H9 (cell line): ENCODE measurements around the gene TTC13. TPM values are rescaled to one million over a fixed set of nuclear protein-coding genes. Genes with fewer than 3 reads are reported as not detected.

Experiments used
- DNase-seq: peaks from one replicate; pipeline ENCODE4 v3.0.0-alpha.2; 2017
- H2AFZ ChIP-seq: one replicate; pipeline ENCODE4 v1.6.1; 2013; ENCODE audit warnings: mild to moderate bottlenecking, low read length, control low read depth, moderate library complexity
- H2AK5ac ChIP-seq: 2 replicates; pipeline ENCODE4 v1.6.1; 2013; ENCODE audit warnings: low read length, control low read depth, mixed read lengths; ENCODE audit not compliant: insufficient read length
- H2BK120ac ChIP-seq: one replicate; pipeline ENCODE4 v1.6.1; 2013; ENCODE audit warnings: low read depth, mild to moderate bottlenecking, low read length, control low read depth, inconsistent platforms; ENCODE audit not compliant: poor library complexity, severe bottlenecking
- H2BK12ac ChIP-seq: 2 replicates; pipeline ENCODE4 v1.6.1; 2013; ENCODE audit warnings: low read length, control low read depth, mixed read lengths, low read depth; ENCODE audit not compliant: insufficient read length
- H2BK15ac ChIP-seq: 2 replicates; pipeline ENCODE4 v1.6.1; 2013; ENCODE audit warnings: low read depth, low read length, control low read depth
- H2BK20ac ChIP-seq: one replicate; pipeline ENCODE4 v1.6.1; 2013; ENCODE audit warnings: low read depth, mild to moderate bottlenecking, low read length, control low read depth, inconsistent platforms; ENCODE audit not compliant: poor library complexity, severe bottlenecking
- H2BK5ac ChIP-seq: 2 replicates; pipeline ENCODE4 v1.6.1; 2013; ENCODE audit warnings: low read length, control low read depth, mixed read lengths; ENCODE audit not compliant: insufficient read length
- H3K14ac ChIP-seq: 2 replicates; pipeline ENCODE4 v1.6.1; 2013; ENCODE audit warnings: low read length, control low read depth; ENCODE audit not compliant: insufficient read depth
- H3K18ac ChIP-seq: 2 replicates; pipeline ENCODE4 v1.6.1; 2013; ENCODE audit warnings: low read depth, mild to moderate bottlenecking, mixed read lengths, low read length, control low read depth; ENCODE audit not compliant: insufficient read length
- H3K23ac ChIP-seq: 2 replicates; pipeline ENCODE4 v1.6.1; 2013; ENCODE audit warnings: low read length, control low read depth, mixed read lengths, low read depth; ENCODE audit not compliant: insufficient read length
- H3K23me2 ChIP-seq: 2 replicates; pipeline ENCODE4 v1.6.1; 2013; ENCODE audit warnings: low read depth, mild to moderate bottlenecking, mixed read lengths, low read length, control low read depth; ENCODE audit not compliant: insufficient read length, poor library complexity, severe bottlenecking
- H3K27ac ChIP-seq: 2 replicates; pipeline ENCODE4 v1.5.1; 2013; ENCODE audit warnings: low read length, control low read depth, mixed read lengths, low read depth; ENCODE audit not compliant: insufficient read length
- H3K27me3 ChIP-seq: 2 replicates; pipeline ENCODE4 v1.6.1; 2013; ENCODE audit warnings: low read length, control low read depth, inconsistent platforms; ENCODE audit not compliant: insufficient read depth
- H3K4ac ChIP-seq: 2 replicates; pipeline ENCODE4 v1.6.1; 2013; ENCODE audit warnings: low read depth, mild to moderate bottlenecking, control low read depth, inconsistent platforms, low read length, moderate library complexity
- H3K4me1 ChIP-seq: 2 replicates; pipeline ENCODE4 v1.6.1; 2013; ENCODE audit warnings: low read length, control low read depth, inconsistent platforms; ENCODE audit not compliant: insufficient read depth
- H3K4me2 ChIP-seq: 2 replicates; pipeline ENCODE4 v1.6.1; 2013; ENCODE audit warnings: low read length, control low read depth, mixed read lengths; ENCODE audit not compliant: insufficient read length, insufficient read depth
- H3K56ac ChIP-seq: 2 replicates; pipeline ENCODE4 v1.6.1; 2013; ENCODE audit warnings: low read depth, mild to moderate bottlenecking, mixed read lengths, low read length, control low read depth; ENCODE audit not compliant: insufficient read length
- H3K79me1 ChIP-seq: 2 replicates; pipeline ENCODE4 v1.6.1; 2013; ENCODE audit warnings: low read depth, mild to moderate bottlenecking, moderate library complexity, low read length, control low read depth, inconsistent platforms; ENCODE audit not compliant: insufficient read depth, poor library complexity, severe bottlenecking
- H3K79me2 ChIP-seq: 2 replicates; pipeline ENCODE4 v1.6.1; 2013; ENCODE audit warnings: low read length, control low read depth, inconsistent platforms; ENCODE audit not compliant: insufficient read depth
- H3K9ac ChIP-seq: 2 replicates; pipeline ENCODE4 v1.6.1; 2013; ENCODE audit warnings: low read length, control low read depth, mixed read lengths; ENCODE audit not compliant: insufficient read length; ENCODE audit errors: extremely low read depth
- H3K9me3 ChIP-seq: one replicate; pipeline ENCODE4 v1.6.1; 2013; ENCODE audit warnings: low read depth, low read length, inconsistent platforms; ENCODE audit not compliant: control insufficient read depth
- H3T11ph ChIP-seq: one replicate; pipeline ENCODE4 v1.6.1; 2013; ENCODE audit warnings: mild to moderate bottlenecking, low read length, control low read depth, inconsistent platforms
- H4K20me1 ChIP-seq: one replicate; pipeline ENCODE4 v1.6.1; 2013; ENCODE audit not compliant: control insufficient read depth, insufficient read length, insufficient read depth
- H4K5ac ChIP-seq: 2 replicates; pipeline ENCODE4 v1.6.1; 2013; ENCODE audit warnings: low read depth, mild to moderate bottlenecking, mixed read lengths, low read length, control low read depth; ENCODE audit not compliant: insufficient read length
- H4K8ac ChIP-seq: replicated peaks from 2 replicates; pipeline ENCODE4 v1.6.1; 2013; ENCODE audit warnings: low read length, control low read depth, mixed read lengths, low read depth; ENCODE audit not compliant: insufficient read length
- H4K91ac ChIP-seq: 2 replicates; pipeline ENCODE4 v1.6.1; 2013; ENCODE audit warnings: low read depth, mild to moderate bottlenecking, moderate library complexity, mixed read lengths, low read length, control low read depth; ENCODE audit not compliant: insufficient read length
- H3K27ac Mint-ChIP-seq, 3 experiments: 2 replicates in 2 of 3; 3 replicates in 1 of 3; pipeline ENCODE4 v1.8.0; 2020 to 2021; ENCODE audit warnings: mixed read lengths in 3 of 3, mild to moderate bottlenecking in 1 of 3, moderate library complexity in 1 of 3
- H3K27me3 Mint-ChIP-seq: 2 replicates; pipeline ENCODE4 v1.8.0; 2021; ENCODE audit warnings: low read depth, mild to moderate bottlenecking, moderate library complexity, mixed read lengths
- H3K36me3 Mint-ChIP-seq, 3 experiments: 2 replicates in 2 of 3; 3 replicates in 1 of 3; pipeline ENCODE4 v1.8.0; 2020 to 2021; ENCODE audit warnings: low read depth in 3 of 3, mixed read lengths in 3 of 3; ENCODE audit not compliant: insufficient read depth in 1 of 3
- H3K4me1 Mint-ChIP-seq, 2 experiments: 2 replicates each; pipeline ENCODE4 v1.8.0; 2020; ENCODE audit warnings: mixed read lengths in 2 of 2
- H3K4me3 Mint-ChIP-seq, 2 experiments: 2 replicates in 1 of 2; 3 replicates in 1 of 2; pipeline ENCODE4 v1.8.0; 2020 to 2021; ENCODE audit warnings: mild to moderate bottlenecking in 2 of 2, mixed read lengths in 2 of 2, moderate library complexity in 1 of 2
- H3K9me3 Mint-ChIP-seq, 2 experiments: 2 replicates in 1 of 2; 3 replicates in 1 of 2; pipeline ENCODE4 v1.8.0; 2020; ENCODE audit warnings: mild to moderate bottlenecking in 2 of 2, mixed read lengths in 2 of 2, moderate library complexity in 1 of 2
- total RNA-seq: library from RNA; stranded (reverse); gene quantifications from 2 replicates; pipeline ENCODE4 v1.2.1, GENCODE V29; 2021
- TF ChIP-seq, protein P1 (sequence below): fragments of 200-600 bp; sonication (generic); conservative IDR thresholded peaks from 3 replicates; pipeline ENCODE4 v1.8.0; 2021; ENCODE audit warnings: antibody characterized with exemption, mild to moderate bottlenecking

Gene TTC13
- total RNA-seq, 1 experiment from 2014 or later = 7.6 TPM

DNA sequence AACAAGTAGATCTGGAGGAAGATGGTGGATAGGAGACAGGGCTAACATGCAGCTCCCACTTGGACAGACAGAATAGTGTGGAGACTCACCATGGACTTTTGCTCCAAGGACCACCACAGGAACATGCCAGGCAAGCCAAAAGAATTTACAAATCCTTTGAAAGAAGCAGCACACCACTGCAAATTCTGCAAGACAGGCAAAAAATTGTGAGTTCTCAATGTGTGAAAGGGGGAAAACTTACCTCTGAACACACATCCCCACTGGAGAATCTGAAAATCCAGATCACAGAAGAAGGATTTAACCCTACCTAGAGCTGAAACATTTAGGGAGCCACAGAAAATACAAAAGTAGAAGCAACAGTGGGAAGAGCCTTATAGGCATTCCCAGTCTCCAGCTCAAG, 23.2 kb upstream of the TTC13 start:
- Mint-ChIP-seq H3K4me1 (no peaks in the 10 kb centered on the region), H3K36me3 (peaks cover 0 to 21% (median 15%) of the 10 kb centered on the region in 3 experiments; a peak in 6 of 7 replicates), H3K4me3 (no peak overlapping the region; a peak in 1 of 5 replicates), H3K27ac (no peak overlapping the region), H3K9me3 (peaks cover 36 to 39% of the 10 kb centered on the region in 2 experiments), H3K27me3 (peaks cover 54% of the 10 kb centered on the region)
- Histone ChIP-seq H3K79me2 (no peaks in the 10 kb centered on the region), H3K23ac (no peak overlapping the region), H2BK15ac (no peak overlapping the region), H3K27ac (no peak overlapping the region), H4K20me1 (no peaks in the 10 kb centered on the region), H3K27me3 (no peaks in the 10 kb centered on the region), H3K4ac (no peak overlapping the region), H2BK120ac (no peak overlapping the region), H3K79me1 (no peaks in the 10 kb centered on the region), H3K4me2 (no peak overlapping the region), H3K14ac (no peak overlapping the region), H3K18ac (no peak overlapping the region), H2AK5ac (no peak overlapping the region), H3K9ac (no peak overlapping the region), H3T11ph (no peak overlapping the region), H4K5ac (no peak overlapping the region), H2BK12ac (no peak overlapping the region), H4K8ac (no peak overlapping the region), H4K91ac (no peak overlapping the region), H2BK20ac (no peak overlapping the region), H3K23me2 (no peaks in the 10 kb centered on the region), H3K9me3 (no peaks in the 10 kb centered on the region), H2BK5ac (no peak overlapping the region), H2AFZ (no peak overlapping the region), H3K4me1 (no peaks in the 10 kb centered on the region), H3K56ac (no peak overlapping the region)
- TF ChIP-seq, protein P1, sequence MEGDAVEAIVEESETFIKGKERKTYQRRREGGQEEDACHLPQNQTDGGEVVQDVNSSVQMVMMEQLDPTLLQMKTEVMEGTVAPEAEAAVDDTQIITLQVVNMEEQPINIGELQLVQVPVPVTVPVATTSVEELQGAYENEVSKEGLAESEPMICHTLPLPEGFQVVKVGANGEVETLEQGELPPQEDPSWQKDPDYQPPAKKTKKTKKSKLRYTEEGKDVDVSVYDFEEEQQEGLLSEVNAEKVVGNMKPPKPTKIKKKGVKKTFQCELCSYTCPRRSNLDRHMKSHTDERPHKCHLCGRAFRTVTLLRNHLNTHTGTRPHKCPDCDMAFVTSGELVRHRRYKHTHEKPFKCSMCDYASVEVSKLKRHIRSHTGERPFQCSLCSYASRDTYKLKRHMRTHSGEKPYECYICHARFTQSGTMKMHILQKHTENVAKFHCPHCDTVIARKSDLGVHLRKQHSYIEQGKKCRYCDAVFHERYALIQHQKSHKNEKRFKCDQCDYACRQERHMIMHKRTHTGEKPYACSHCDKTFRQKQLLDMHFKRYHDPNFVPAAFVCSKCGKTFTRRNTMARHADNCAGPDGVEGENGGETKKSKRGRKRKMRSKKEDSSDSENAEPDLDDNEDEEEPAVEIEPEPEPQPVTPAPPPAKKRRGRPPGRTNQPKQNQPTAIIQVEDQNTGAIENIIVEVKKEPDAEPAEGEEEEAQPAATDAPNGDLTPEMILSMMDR = no peak
- DNase-seq = no peak
